NCI-H345 (cell line): Measurements from ENCODE around the gene TMPRSS12.
A peak's percentile ranks its signal among the peaks of the same experiment; 100 is the strongest.
"Not testable (repeated sequence)": the region's sequence is repeated elsewhere in the genome, so short reads cannot be mapped to it uniquely, and the experiment has no call there.

ENCODE experiments used
- DNase-seq: peaks from one replicate; lab custom pipeline; 2025; lab: John Stamatoyannopoulos, UW

Gene TMPRSS12

GRCh38 chr12:50859621-50860310 is 17.0 kb downstream of the TMPRSS12 start:
- no peak for DNase-seq

GRCh38 chr12:50862316-50862715 is 19.6 kb downstream of the TMPRSS12 start:
- no peak for DNase-seq

GRCh38 chr12:50865266-50865665 is 22.5 kb downstream of the TMPRSS12 start:
- no peak for DNase-seq

GRCh38 chr12:50868881-50869280 is 26.2 kb downstream of the TMPRSS12 start:
- not testable (repeated sequence) for DNase-seq

GRCh38 chr12:50882563-50882962 is 39.8 kb downstream of the TMPRSS12 start:
- no peak for DNase-seq

- DNase-seq: no peak
Measured at GRCh38 chr12:50887191-50887590, 44.5 kb downstream of the TMPRSS12 start.

- no peak for DNase-seq
Measured at GRCh38 chr12:50888666-50889065, 45.9 kb downstream of the TMPRSS12 start.

GRCh38 chr12:50894241-50894640 is 51.5 kb downstream of the TMPRSS12 start:
- DNase-seq: no peak

- DNase-seq: no peak
Measured at GRCh38 chr12:50901685-50902113, 59.0 kb downstream of the TMPRSS12 start.

GRCh38 chr12:50908479-50908878 is 65.8 kb downstream of the TMPRSS12 start:
- not testable (repeated sequence) for DNase-seq

- not testable (repeated sequence) for DNase-seq
Measured at GRCh38 chr12:50912361-50912760, 69.6 kb downstream of the TMPRSS12 start.

- DNase-seq: no peak
Measured at GRCh38 chr12:50913224-50913623, 70.5 kb downstream of the TMPRSS12 start.

- no peak for DNase-seq
Measured at GRCh38 chr12:50914872-50915484, 72.3 kb downstream of the TMPRSS12 start.

GRCh38 chr12:50916292-50916691 is 73.6 kb downstream of the TMPRSS12 start:
- no peak for DNase-seq

GRCh38 chr12:50918584-50919316 is 76.0 kb downstream of the TMPRSS12 start:
- DNase-seq: no peak

- DNase-seq: no peak
Measured at GRCh38 chr12:50922820-50923219, 80.1 kb downstream of the TMPRSS12 start.

GRCh38 chr12:50923361-50924130 is 80.8 kb downstream of the TMPRSS12 start:
- no peak for DNase-seq

GRCh38 chr12:50924131-50924438 is 81.4 kb downstream of the TMPRSS12 start:
- DNase-seq: no peak

- peak; percentile 48 for DNase-seq
Measured at GRCh38 chr12:50924439-50925341, 82.0 kb downstream of the TMPRSS12 start.

- DNase-seq: no peak
Measured at GRCh38 chr12:50925342-50925651, 82.6 kb downstream of the TMPRSS12 start.

GRCh38 chr12:50925920-50926319 is 83.2 kb downstream of the TMPRSS12 start:
- no peak for DNase-seq

GRCh38 chr12:50926415-50926814 is 83.7 kb downstream of the TMPRSS12 start:
- no peak for DNase-seq
